GM21381 (cell line): ENCODE results near the gene SMARCA4.

ENCODE experiments used
- ATAC-seq: cut with Tn5 transposase; IDR thresholded peaks from one replicate; pipeline ENCODE4 v1.9.1; 2021; ENCODE audit warnings: mild to moderate bottlenecking, moderate library complexity; ENCODE audit not compliant: unreplicated experiment

The SMARCA4 gene

DNA sequence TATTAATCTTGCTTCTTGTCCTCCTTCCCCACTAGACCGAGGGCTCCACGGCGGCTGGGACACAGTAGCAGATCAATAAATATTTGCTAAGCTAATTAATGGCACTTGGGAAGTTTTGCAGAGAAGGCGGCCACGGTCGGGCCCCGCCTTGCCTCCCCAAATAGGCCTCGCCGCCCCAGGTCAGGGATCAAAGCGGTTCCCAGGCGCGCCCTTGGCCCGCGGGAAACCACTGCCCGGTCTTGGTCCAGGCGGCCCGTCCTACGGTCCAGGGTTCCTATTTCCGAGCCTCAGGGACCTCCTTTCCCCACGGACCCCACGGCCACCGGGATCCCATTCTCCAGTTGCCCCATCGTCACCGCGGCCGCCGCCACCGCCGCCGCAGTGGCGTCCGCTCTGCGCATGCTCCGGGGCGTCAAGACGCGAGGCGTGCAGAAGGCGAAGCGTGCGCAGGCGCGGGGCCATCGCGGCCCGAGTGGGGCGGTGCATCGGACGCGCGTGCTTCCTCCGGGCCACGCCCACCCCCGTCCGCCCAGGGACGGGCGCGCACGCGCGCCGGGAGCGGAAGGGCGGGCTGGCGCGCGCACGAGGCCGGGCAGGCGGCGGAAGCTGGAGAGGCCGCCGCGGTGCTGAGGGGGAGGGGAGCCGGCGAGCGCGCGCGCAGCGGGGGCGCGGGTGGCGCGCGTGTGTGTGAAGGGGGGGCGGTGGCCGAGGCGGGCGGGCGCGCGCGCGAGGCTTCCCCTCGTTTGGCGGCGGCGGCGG lies at the start of gene SMARCA4:
Gene SMARCA4, plus strand, starts transcription at position 717 of the 759 bp plus-strand sequence. CDS start 23,122 bp downstream, outside the sequence.
- peak; percentile 70 for ATAC-seq

DNA sequence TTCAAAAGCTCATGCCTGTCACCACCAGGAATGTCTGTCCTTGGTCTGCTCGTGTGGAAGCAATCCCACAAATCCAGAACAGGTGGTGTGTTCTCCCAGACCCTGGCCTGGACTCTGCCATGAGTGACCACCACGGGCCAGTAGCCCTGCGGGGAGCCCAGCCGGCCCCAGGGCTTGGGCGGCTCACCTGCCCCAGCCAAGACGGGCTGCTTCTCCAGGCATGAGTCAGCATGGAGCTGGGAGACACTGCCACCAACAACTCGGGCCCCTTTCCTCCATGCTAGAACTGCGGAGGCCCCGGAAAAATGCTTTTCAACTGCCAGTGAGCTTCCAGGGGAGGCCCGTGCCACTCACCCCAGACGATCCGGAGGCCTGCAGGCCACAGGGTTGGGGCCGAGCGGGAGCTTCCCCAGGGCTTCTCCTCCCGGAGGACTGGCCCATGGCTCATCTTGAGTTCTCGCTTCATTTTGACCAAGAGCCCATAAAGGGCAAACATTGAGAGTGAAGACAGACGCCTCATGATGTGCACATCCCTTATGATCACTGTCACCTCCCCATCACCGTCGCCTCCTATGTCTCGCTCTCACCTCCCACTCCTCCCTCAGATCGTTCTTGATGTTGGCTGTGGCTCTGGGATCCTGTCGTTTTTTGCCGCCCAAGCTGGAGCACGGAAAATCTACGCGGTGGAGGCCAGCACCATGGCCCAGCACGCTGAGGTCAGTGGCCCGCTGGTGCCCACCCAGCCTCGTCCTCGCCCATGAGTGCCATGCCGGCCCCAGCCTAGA lies 49.1 kb upstream of the SMARCA4 start:
- ATAC-seq = no peak

- ATAC-seq = no peak
Observed at GRCh38 chr19:10912619-10913018, 48.2 kb upstream of the SMARCA4 start.

DNA sequence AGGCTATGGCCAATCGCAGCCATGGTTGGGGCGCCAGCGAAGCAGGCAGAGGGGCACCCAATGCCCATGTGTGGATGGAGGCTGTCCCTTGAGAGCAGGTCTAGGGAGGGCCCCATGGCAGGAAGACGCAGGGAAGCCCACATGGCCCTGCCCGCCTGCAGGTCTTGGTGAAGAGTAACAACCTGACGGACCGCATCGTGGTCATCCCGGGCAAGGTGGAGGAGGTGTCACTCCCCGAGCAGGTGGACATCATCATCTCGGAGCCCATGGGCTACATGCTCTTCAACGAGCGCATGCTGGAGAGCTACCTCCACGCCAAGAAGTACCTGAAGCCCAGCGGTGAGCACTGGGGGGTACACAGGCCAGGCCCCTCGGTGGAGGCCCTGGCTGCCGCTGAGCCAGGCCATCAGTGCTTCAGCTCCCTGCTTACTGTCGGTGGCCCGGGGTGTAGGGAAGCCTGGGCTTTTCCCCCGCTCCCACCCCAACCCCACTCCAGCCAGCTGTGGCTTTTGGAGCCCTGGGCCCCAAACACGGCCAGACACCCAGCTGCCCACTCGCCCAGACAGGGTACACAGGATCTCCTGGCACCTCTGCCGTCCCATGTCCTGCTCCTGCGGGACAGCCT lies 47.0 kb upstream of the SMARCA4 start:
- ATAC-seq = no peak

DNA sequence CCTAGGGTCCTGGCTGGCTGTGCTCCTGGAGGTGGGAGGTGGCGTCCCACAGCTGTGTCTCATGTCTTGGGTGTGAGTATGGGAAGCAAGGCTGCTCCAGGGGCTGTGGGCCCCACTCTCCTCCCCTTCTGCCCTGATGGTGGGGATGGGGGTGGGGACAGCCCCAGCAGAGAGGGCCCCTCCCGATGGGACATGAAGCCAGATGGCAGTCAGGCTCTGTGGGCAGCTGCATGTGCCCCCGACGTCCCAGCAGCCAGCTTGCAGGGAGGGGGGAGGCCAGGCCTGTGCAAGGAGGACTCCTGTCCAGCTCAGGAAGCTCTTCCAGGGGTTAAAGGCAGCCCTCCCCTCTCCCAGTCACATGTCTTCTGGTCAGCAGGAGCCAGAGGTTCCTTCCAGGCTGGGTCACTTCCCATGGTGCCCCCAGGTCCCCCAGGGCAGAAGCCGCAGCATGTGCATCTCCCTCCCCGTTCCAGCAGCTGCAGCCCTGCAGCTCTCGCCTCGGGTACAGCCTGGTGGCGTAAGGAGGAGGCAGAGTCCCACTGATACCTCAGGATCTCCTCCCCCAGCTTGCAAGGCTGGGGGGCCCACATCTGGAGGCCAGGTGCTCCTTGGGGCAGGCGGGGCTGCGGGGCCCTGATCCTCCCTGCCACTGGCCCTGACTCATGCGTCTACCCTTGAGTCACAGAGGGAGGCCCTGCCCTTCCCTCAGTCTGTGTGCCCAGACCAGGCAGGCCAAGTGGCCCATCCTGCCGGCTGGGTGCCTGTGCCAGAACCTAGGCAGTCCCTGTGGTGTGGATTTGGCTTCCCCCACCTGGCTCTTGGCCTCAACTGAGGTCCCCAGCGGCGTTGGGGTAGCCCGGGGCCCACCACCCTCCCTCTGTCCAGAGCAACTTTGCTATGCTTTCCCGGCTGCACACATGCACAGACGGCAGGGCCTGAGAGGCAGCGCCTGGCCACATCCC lies 45.4 kb upstream of the SMARCA4 start:
- ATAC-seq = no peak

DNA sequence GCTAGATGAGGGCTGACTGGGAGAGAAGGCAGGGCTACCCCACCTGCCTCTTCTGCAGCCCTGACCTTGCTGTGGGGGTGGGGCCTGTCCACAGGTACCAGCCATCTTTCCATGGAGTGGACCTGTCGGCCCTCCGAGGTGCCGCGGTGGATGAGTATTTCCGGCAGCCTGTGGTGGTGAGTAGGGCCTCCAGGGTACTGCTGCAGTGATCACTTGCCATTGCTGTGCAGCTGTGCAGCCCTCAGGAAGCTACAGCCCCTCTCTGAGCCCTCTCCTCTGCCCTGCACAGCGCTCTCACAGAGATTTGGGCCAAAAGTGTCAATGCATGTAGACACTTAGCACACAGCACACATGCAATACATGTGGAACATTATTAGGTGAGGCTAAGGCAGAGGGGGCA lies 44.2 kb upstream of the SMARCA4 start:
- ATAC-seq = no peak

DNA sequence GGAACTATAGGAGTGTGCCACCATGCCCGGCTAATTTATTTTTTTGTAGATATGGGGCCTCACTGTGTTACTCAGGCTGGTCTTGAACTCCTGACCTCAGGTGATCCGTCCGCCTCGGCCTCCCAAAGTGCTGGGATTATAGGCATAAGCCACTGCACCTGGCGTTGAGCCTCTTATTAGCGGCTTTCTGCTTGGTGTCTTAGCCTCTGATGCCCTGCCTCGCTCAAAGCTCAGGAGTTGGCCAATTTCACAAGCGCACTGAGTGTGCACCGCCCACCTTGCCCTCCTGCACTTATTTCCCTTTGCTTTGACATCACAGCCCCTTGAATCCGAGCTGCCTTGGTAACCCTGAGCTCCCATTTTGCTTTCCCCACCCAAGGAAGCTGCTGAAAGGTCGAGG lies 42.5 kb upstream of the SMARCA4 start:
- no peak for ATAC-seq

DNA sequence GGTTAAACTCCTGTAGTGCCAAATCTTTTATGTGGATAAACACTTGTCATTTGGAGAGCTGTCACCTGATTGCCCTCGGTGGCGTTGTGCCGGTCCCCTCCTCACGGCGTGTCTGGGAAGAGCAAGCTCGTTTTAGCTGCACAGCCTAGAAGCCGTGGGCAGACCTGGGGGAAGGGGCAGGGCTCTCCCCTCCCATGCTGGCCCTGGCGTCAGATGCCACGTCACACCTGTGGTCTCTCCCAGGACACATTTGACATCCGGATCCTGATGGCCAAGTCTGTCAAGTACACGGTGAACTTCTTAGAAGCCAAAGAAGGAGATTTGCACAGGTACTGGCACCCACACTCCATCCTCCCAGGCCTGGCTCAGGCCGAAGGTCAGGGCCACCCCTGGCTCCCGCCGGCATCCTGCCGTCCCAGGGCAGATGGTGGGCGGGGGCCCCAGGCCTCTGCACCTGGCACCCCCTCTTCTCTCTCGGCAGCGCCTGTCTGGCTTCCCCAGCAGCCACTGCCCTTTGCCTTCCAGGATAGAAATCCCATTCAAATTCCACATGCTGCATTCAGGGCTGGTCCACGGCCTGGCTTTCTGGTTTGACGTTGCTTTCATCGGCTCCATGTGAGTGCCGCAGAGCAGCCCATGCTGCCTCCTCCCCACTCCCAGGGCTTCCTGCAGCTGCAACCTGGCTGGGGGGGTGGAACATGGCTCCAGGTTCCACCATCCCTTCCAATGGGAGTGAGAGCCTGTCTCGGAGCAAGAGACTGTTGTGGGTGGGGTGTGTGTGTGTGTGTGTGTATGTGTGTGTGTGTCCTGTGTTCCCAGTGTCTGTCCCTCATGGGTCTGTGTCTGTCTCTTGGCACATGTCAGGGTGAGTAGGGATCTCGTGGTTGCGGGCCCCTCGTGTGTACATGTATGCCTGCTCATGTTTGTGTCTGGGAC lies 41.2 kb upstream of the SMARCA4 start:
- ATAC-seq = no peak

DNA sequence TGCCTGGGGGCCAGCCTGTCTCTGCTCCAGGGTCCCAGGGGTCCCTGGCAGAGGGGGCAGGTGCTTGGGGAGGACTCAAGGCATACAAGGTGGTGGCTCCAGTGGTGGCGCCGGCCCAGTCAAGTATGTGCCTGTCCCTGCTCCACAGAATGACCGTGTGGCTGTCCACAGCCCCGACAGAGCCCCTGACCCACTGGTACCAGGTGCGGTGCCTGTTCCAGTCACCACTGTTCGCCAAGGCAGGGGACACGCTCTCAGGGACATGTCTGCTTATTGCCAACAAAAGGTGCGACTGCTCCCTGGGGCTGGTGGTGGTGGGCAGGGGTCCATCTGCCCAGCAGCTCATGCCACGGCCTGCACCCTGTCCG lies 40.6 kb upstream of the SMARCA4 start:
- no peak for ATAC-seq

DNA sequence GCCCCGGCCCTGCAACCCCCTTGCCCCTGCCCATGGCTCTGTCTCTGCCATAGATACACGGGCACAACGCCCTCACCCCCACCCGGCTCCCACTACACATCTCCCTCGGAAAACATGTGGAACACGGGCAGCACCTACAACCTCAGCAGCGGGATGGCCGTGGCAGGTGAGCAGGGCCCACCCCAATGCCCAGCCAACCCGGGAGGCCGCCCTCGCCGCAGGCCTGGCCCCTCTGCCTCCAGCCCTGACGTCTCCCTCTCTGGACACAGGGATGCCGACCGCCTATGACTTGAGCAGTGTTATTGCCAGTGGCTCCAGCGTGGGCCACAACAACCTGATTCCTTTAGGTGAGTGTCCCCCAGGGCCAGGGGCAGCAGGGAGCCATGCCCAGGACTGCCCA lies 40.0 kb upstream of the SMARCA4 start:
- no peak for ATAC-seq

GRCh38 chr19:10921199-10921909 lies 39.5 kb upstream of the SMARCA4 start:
- ATAC-seq = no peak

DNA sequence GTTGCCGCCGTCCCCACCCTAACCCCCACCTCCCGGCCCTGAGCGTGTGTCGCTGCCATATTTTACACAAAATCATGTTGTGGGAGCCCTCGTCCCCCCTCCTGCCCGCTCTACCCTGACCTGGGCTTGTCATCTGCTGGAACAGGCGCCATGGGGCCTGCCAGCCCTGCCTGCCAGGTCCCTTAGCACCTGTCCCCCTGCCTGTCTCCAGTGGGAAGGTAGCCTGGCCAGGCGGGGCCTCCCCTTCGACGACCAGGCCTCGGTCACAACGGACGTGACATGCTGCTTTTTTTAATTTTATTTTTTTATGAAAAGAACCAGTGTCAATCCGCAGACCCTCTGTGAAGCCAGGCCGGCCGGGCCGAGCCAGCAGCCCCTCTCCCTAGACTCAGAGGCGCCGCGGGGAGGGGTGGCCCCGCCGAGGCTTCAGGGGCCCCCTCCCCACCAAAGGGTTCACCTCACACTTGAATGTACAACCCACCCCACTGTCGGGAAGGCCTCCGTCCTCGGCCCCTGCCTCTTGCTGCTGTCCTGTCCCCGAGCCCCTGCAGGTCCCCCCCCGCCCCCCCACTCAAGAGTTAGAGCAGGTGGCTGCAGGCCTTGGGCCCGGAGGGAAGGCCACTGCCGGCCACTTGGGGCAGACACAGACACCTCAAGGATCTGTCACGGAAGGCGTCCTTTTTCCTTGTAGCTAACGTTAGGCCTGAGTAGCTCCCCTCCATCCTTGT lies 38.8 kb upstream of the SMARCA4 start:
- ATAC-seq = no peak

DNA sequence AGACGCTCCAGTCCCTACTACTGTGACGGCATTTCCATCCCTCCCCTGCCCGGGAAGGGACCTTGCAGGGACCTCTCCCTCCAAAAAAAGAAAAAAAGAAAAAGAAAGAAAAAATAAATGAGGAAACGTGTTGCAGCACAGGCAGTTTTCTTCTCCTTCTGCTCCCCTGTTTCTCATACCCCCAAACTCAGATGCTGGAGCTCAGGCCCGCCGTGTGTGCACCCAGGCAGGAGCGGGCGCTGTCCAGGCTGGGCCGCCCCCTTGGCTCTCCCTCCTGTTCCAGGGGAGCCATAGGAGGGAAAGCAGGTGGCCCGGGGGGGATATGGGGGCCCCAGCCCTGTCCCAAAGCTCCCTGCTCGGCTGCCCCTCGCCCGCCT lies 38.2 kb upstream of the SMARCA4 start:
- no peak for ATAC-seq

GRCh38 chr19:10923260-10924112 lies 37.3 kb upstream of the SMARCA4 start:
- ATAC-seq = no peak

DNA sequence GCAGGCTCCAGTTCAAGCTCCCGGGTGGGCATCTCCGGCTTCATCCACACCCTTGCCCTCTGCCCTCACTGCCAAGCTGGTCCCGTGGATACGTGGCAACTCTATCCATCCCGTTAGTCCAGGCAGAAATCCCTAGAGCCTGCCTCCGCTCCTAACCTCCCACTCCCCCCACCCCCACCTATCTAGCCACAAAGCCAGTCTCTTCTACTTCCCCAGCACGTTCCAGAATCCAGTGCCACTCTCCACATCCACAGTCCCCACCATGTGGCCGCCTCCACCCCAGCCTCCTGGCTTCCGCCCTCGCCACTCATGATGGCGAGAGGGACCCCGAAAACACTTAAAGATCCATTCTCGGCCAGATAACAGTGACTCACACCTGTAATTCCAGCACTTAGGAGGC lies 36.2 kb upstream of the SMARCA4 start:
- ATAC-seq = no peak

GRCh38 chr19:10927730-10928562 lies 32.9 kb upstream of the SMARCA4 start:
- ATAC-seq = peak; percentile 13
